ENCODE results near the gene RPS25. TPM values are rescaled to one million over a fixed set of nuclear protein-coding genes. Genes with fewer than 3 reads are reported as not detected.

Gene RPS25
- total and polyA plus RNA-seq, 4 donors: 483 to 2,643 (median 958) TPM

- TF ChIP-seq CTCF (IDR thresholded peaks at IDR 0.05; ENCODE audit: control extremely low read depth, extremely low read depth): no peak
- Histone ChIP-seq H3K27ac (ENCODE audit: low read depth in 1 of 2, low read length in 1 of 2) (no peak overlapping the region), H3K36me3 (ENCODE audit: control insufficient read depth in 4 of 4, insufficient read depth in 4 of 4, low read length in 4 of 4) (peaks cover 39 to 81% (median 53%) of the 10 kb centered on the region in 4 donors), H3K4me3 (no peak overlapping the region), H3K9me3 (ENCODE audit: control insufficient read depth in 4 of 4, insufficient read depth in 3 of 4, low read length in 3 of 4) (no peaks in the 10 kb centered on the region), H3K27me3 (ENCODE audit: control insufficient read depth in 3 of 3, insufficient read depth in 3 of 3, low read length in 2 of 3) (no peaks in the 10 kb centered on the region), H3K9ac (ENCODE audit: insufficient read depth in 1 of 2, low read length in 2 of 2) (no peak overlapping the region), H3K4me1 (ENCODE audit: control insufficient read depth in 5 of 5, insufficient read depth in 5 of 5, low read length in 5 of 5) (no peaks in the 10 kb centered on the region)
- DNase-seq: no peak
- WGBS, 2 donors: 94 to 96% methylated on average over 7 of the region's 7 CpGs
- ATAC-seq (ENCODE audit: insufficient read depth, low FRiP score): no peak
Observed at GRCh38 chr11:119049081-119049480, 30.9 kb upstream of the RPS25 start.

- 94 to 96% methylated on average over 9 of the region's 9 CpGs for WGBS, 2 donors
- Histone ChIP-seq H3K36me3 (ENCODE audit: control insufficient read depth in 4 of 4, insufficient read depth in 4 of 4, low read length in 4 of 4) (peaks cover 39 to 77% (median 49%) of the 10 kb centered on the region in 4 donors), H3K27ac (ENCODE audit: low read depth in 1 of 2, low read length in 1 of 2) (no peak overlapping the region), H3K27me3 (ENCODE audit: control insufficient read depth in 3 of 3, insufficient read depth in 3 of 3, low read length in 2 of 3) (no peaks in the 10 kb centered on the region), H3K4me3 (no peak overlapping the region), H3K9me3 (ENCODE audit: control insufficient read depth in 4 of 4, insufficient read depth in 3 of 4, low read length in 3 of 4) (no peaks in the 10 kb centered on the region), H3K4me1 (ENCODE audit: control insufficient read depth in 5 of 5, insufficient read depth in 5 of 5, low read length in 5 of 5) (no peaks in the 10 kb centered on the region), H3K9ac (ENCODE audit: insufficient read depth in 1 of 2, low read length in 2 of 2) (no peak overlapping the region)
- no peak for TF ChIP-seq CTCF (IDR thresholded peaks at IDR 0.05; ENCODE audit: control extremely low read depth, extremely low read depth)
- ATAC-seq (ENCODE audit: insufficient read depth, low FRiP score) (no peak), DNase-seq (no peak)
Observed at GRCh38 chr11:119048644-119049043, 30.5 kb upstream of the RPS25 start.

- no peak for TF ChIP-seq CTCF (IDR thresholded peaks at IDR 0.05; ENCODE audit: control extremely low read depth, extremely low read depth)
- DNase-seq (no peak), ATAC-seq (ENCODE audit: insufficient read depth, low FRiP score) (no peak)
- Histone ChIP-seq H3K36me3 (ENCODE audit: control insufficient read depth in 4 of 4, insufficient read depth in 4 of 4, low read length in 4 of 4) (peaks cover 32 to 64% (median 38%) of the 10 kb centered on the region in 4 donors), H3K9me3 (ENCODE audit: control insufficient read depth in 4 of 4, insufficient read depth in 3 of 4, low read length in 3 of 4) (no peaks in the 10 kb centered on the region), H3K27me3 (ENCODE audit: control insufficient read depth in 3 of 3, insufficient read depth in 3 of 3, low read length in 2 of 3) (no peaks in the 10 kb centered on the region), H3K4me1 (ENCODE audit: control insufficient read depth in 5 of 5, insufficient read depth in 5 of 5, low read length in 5 of 5) (no peaks in the 10 kb centered on the region), H3K9ac (ENCODE audit: insufficient read depth in 1 of 2, low read length in 2 of 2) (no peak overlapping the region), H3K27ac (ENCODE audit: low read depth in 1 of 2, low read length in 1 of 2) (no peak overlapping the region), H3K4me3 (no peak overlapping the region)
- WGBS, 2 donors: 87 to 96% methylated on average over 6 of the region's 6 CpGs
Observed at GRCh38 chr11:119047205-119047604, 29.1 kb upstream of the RPS25 start.

- ATAC-seq (ENCODE audit: insufficient read depth, low FRiP score) (no peak), DNase-seq (no peak)
- Histone ChIP-seq H3K27ac (ENCODE audit: low read depth in 1 of 2, low read length in 1 of 2) (no peak overlapping the region), H3K36me3 (ENCODE audit: control insufficient read depth in 4 of 4, insufficient read depth in 4 of 4, low read length in 4 of 4) (peaks cover 28 to 57% (median 34%) of the 10 kb centered on the region in 4 donors), H3K27me3 (ENCODE audit: control insufficient read depth in 3 of 3, insufficient read depth in 3 of 3, low read length in 2 of 3) (no peaks in the 10 kb centered on the region), H3K4me3 (no peak overlapping the region), H3K4me1 (ENCODE audit: control insufficient read depth in 5 of 5, insufficient read depth in 5 of 5, low read length in 5 of 5) (no peaks in the 10 kb centered on the region), H3K9ac (ENCODE audit: insufficient read depth in 1 of 2, low read length in 2 of 2) (no peak overlapping the region), H3K9me3 (ENCODE audit: control insufficient read depth in 4 of 4, insufficient read depth in 3 of 4, low read length in 3 of 4) (no peaks in the 10 kb centered on the region)
- WGBS, 2 donors: 96 to 97% methylated on average over 6 of the region's 6 CpGs
- no peak for TF ChIP-seq CTCF (IDR thresholded peaks at IDR 0.05; ENCODE audit: control extremely low read depth, extremely low read depth)
Observed at GRCh38 chr11:119046489-119046888, 28.3 kb upstream of the RPS25 start.
